Stimulated activated CD4-positive, alpha-beta T cell treated with anti-CD3 and anti-CD28 coated beads, Interleukin-12 subunit alpha, Interleukin-12 subunit beta, amount 100 ng/mL, for 24 hours (primary cell): Measurements from ENCODE around the gene RBM8A.

Experiments
- DNase-seq, 2 experiments: peaks; one replicate each; pipeline ENCODE4 v3.0.0-alpha.2; 2020; ENCODE audit warnings: low read depth in 2 of 2

The RBM8A gene

DNA sequence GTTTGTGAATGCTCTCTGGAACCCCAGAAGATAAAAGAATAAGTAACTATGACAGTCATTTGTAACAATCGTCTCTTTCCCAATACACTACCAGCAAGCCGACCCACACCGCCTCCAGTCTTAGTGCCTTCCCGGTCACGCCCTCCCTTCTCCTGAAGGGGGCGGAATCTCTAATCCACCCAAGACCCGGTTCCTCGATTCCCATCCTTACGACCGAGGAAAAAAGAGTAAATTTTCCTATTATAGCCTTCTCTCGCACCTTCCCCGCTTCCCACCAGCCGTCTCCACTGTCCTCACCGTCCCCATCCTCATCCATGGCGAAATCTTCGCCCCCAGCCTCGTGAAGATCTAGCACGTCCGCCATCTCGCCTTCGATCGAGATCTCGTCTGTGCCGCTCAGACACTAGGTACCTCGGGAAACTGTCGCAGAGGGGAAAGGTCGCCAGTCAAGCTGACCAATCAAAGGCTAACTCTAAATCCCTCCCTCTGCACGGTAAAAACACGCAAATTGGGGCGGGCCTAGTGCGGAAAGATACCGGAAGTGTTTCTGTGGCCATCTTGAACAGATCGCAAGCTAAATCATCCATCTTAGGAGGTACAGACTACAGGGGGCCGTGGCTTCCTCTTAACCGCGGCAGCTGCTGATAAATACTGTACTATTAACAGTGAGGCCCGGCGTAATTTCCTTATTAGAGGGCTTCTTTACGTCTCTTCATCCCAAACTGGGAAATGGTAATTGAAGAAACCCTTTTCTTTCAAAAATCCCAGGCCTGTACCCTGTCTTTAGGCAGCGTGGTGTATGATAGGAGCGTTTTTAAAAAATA lies at the start of gene RBM8A:
Gene RBM8A (minus strand): TSS at position 422 of the 824 bp plus-strand sequence. CDS start 58 bp downstream, at position 364.
- DNase-seq: peak; percentile 88 to 91

DNA sequence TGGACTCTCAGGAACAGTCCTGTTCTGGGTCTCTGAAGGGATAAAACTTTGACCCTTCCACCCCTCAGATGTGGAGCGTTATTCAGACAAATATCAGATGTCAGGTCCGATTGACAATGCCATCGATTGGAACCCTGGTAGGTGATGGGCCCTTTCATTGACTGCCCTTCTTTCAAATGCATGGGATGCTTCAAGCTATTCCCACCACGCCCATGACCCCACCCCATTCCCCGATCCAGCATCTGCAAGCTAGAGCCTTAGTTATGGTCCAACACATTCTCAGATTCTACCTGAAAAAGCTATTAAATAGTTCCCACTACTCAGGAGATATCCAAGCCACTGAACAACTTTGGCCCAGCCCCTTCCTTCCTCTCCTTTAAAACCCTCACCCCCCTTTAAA lies 49.7 kb upstream of the RBM8A start:
- no peak for DNase-seq

DNA sequence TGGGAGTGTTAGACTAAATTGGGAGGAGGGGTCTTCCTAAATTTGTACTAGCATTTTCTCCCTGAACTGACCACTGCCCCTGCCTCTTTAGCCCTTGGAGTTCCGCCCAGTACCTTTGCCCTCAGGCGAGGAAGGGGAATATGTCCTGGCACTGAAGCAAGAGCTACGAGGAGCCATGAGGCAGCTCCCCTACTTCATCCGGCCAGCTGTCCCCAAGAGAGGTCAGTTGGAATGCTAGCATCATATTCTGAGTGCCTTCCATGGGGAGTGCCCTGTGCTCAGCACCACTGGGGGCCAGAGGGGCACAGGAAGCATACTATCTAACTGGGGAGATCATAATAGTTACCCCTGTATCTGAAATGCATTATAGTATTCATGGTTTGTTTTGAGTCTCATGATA lies 47.9 kb upstream of the RBM8A start:
- DNase-seq: no peak

DNA sequence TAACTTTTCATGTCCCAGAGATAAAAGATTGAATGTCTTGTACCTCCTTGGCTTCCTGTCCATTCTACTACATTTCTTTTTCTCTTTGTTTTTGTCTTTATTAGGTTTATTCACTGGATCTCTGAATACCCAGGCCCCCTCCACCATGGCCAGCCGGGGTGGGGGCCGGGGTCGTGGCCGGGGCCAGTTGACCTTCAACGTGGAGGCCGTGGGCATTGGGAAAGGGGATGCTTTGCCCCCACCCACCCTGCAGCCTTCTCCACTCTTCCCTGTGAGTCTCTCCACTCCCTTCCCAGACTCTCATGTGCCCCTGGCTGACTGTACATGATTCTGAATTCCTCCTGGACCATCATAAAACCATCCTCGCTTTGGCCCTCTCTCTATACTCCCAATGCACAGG lies 47.4 kb upstream of the RBM8A start:
- DNase-seq: no peak

DNA sequence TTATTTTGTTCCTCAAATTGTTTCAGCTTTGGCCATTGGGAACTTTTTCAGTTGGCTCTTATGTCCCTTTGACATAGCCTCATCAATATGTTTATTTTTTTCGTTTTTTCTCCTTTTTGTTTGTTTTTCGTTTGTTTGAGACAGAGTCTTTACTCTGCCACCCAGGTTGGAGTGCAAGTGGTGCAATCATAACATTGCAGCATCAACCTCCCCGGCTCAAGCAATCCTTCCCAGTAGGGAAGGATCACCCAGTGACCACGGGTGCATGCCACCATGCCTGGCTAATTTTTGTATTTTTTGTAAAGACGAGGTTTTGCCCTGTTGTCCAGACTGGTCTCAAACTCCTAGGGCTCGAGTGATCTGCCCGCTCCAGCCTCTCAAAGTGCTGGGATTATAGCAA lies 45.3 kb upstream of the RBM8A start:
- DNase-seq: no peak

DNA sequence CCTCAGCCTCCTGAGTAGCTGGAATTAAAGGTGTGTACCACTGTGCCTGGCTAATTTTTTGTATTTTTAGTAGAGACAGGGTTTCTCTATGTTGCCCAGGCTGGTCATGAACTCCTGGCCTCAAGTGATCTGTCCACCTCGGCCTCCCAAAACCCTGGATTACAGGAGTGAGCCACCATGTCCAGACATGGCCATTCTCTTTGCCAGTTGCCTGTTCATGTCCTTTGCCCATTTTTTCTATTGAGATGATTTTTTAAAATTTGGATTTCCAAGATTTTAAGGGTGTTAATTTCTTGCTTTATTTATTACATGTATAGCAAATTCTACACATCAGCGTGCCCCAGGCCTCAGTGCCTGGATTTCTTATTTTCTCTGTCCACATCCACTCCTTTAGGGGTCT lies 40.0 kb upstream of the RBM8A start:
- DNase-seq: no peak

DNA sequence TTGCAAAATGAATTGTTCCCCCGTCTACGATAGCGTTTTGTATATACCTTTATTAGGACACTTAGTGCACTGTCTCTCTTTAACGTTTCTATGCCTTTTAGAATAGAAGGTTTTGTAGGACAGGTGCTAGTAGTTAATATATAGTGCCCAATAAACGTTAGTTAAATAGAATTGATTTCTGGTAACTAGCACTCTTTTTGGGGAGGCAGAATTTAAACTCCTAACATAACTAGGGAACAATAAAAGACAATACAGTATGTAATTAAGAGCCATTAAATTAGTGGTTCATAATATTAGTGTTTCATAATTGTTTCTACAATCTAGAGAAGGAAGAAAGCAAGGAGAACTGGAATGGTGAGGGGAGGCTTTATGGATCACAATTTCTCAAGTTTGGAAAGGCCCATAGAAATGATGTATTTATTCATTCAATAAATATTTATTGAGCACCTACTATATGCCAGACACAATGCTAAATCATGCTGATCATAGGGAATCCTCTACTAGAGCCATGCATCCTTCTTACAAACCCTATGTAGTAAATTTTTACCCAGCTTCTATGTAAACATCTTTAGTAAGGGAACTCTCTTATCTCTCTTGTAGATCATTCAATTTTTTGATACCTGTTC lies 37.9 kb upstream of the RBM8A start:
- DNase-seq: no peak

DNA sequence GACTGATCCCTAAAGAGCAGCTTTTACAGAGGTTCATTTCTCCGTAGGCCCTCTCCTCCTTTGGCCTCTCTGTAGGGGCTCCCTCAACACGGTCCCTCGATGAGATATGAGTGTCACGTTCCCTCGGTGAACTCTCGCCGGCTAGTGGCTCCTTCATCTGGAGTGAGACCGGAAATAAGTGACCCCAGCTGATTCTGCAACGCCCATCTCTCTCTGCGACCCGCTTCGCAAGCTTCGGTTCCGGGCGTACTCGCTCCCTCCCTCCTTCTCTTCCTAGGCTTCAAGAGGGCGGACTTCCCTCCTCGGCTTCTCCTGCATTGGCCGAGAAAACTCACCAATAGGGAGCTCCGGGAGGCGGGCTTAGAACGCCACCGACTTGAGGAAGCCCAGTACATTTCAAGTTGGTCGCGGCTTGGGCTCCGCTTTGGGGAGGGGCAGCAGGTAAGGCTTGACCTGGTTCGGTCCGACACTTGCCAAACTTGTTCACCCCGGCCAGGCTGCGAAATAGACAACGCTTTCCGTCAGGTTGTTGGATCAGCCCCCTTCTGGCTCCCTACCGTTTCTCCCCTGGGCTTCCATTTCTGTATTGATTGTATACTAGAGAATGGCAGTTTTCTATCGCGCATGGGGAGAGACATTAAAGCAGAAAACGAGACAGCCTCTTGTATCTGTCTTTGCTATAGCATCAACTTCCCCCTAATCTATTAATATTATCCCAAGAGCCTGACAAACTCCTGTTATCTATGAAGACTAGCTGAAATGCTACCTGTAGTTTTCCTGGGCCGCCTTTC lies 37.2 kb upstream of the RBM8A start, which contains the start of the genes ANKRD34A and POLR3GL:
Gene ANKRD34A (minus strand): TSS at position 248 of the 791 bp plus-strand sequence. CDS start 2,816 bp downstream, outside the sequence.
Gene POLR3GL (plus strand): TSS at position 363 of the 791 bp plus-strand sequence. CDS start 10,176 bp downstream, outside the sequence.
- peak; percentile 82 to 93 for DNase-seq

DNA sequence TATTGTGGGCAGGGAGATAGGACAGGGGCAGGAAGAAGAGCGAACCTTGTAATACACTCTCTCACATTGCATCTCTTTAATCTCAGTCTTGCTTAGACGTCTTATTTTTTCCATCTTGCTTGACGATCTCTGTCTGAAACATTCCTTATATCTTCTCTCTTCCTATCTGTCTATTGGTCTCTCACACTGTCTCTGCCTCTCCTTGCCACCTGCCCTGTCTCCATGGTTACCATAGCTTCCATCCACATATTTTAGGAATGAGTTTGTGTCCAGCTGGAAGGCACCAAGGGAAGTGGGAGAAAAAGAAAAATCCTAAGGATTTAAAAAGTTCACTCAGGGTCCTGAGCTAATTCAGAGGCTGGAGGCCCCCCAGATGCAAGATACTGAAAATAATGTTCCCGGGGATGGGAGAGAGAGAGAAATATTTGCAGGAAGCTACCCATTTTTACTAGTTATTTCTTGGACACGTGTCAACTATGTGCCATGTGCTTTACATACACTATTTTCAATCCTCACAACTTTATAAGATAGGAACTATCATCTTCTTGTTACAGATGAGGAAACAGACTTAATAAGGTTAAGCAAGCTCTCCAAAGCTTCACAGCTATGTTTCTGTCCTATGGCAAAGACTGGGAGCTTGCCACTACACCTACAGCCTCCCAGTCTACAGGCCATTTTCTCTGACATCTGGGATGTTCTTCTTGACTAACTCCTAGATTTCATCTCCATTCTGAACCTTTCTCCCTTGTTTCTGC lies 36.2 kb upstream of the RBM8A start:
- no peak for DNase-seq

DNA sequence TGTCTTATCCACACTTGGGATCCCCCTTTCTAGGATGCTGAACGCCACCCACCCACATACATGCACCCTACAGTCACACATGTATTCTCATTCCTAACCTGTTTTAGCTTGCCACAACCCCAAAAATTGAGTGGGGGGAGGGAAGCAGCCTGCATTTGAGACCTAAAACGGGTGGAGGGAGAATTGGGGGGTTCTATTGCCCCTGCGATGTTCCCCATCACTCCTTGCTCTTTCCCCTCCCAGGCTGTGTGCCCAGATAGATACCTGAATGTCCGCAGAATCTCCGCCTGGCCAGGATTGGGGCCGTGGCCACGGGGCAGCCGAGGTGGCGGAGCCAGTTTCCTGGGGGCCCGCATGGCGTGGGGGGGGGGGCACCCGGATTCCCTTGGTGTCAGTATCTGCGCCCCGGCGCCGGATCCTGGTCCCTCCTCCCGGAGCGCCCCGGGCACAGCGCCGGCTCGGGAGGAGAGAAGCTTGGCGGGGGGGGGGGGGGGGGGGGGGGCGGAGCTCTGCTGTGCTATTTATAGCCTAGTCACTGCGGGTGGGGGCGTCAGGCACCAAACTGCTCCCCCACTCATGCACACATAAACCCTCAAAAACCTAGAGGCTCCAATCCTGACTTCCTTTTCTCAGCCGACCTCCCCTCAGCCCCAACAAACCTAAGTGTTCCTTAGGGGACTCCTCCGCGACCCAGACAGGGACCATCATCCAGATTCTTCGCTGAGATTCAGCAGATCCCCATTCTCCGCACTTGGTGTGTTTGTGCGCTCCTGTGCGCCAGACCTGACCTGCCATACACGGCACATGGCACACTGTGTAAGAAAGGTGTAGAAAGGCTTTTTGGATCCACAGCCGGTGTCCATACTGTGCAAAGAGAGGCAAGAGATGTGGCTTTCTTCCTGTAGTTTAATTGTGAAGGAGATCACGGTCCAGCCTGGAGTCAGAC lies 35.1 kb upstream of the RBM8A start:
- DNase-seq: no peak

DNA sequence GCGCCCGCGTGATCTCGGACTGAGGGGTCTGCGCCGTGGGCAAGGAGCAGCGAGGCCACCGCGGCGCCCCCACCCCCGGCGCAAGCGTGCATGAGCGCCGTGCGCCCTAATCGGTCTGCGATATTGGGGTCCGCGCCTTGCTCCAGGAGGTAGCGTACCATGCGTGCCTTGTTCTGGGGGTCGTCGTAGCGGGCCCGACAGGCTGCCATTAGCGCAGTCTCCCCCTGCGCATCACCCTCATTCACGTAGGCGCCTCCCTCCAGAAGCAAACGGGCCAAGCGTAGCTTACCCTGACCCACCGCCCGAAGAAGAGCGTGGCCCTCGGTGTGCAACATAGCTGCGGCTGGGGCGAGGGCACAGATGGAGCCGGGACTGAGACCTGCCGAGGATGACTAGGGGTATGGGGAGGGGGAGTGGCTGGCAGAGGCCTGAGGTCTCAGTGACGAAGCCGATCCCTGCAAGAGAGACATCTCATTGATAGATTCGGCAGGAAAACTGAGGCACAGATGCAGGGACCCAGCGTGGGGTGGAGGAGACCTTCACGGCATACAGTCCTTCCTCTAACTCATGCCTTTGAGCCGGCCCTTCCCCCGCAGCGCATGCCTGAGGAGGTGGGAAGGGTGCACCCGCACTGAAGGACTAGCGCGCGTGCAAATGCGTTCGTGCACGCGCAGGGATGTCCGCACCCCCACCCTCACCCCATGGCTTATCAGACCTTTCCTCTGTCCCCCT lies 34.3 kb upstream of the RBM8A start:
- peak; percentile 47 to 59 for DNase-seq

DNA sequence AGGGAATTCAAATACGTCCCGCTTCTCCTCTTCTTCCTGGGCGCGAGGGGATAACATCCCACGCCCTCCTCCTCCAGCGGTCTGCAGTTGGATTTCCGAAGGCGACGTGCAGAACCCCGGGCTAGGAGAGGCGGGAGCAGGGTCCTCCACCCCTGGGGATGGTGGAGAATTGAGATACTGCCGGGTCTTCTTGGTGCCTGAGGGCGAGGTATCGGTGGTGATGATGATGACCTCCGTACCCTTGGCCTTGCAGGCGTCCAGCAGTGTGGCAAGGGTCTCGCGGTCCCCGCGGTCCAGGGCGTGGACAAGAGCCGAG lies 33.8 kb upstream of the RBM8A start:
- DNase-seq: no peak

DNA sequence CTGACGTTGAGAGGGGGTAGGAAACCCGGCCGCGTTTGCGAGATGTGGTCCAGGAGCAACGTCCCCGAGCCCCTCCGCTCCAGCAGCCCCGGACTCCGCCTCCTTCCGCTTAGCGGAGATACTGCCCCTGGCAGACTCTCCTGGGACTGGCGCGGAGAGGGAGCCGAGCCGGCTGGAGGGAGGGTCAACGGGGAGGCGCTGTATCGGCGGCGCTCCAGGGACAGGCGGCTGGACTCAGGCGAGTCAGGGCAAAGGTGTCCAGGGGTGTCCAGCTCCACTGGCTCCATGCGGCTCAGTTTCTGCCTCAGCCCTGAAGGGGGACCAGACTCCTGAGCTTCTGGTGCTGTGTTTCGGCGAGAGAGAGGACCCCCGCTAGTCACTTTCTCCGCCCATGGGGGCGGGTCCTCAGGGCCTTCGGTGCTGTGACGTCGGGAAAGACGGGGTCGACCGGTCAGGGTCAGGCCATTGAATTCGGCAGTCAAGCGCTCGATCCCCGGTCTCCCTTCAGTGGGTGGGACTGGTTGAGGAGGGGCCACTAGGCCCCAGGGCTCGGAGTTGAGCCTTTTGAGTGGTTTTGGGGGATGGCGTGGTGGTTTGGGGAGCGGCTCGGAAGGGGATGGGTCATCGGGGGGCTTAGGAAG lies 33.3 kb upstream of the RBM8A start:
- DNase-seq: no peak

DNA sequence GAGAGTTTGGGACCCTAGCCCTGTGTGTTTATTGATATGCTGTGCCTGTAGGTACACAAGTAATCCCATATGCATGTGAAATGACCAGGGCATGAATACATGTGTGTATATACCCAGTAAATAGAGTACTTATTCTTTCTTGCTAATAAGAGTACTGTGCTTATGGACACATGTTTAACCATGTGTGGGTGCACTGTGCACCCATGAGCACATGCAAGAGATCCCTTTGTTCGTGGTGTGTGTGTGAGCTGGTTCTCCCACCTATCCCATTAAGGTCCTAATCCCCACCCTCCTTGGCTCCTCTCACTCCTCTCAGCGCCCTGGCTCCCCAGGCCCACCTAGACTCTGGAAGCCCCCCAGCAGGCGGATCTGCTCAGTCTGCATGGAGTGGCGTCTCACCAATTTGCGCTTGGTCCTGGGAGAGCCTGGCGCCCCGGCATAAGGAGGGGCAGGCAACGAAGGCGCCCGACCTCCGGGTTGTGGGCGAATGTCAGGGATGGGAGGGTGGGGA lies 32.7 kb upstream of the RBM8A start:
- no peak for DNase-seq

DNA sequence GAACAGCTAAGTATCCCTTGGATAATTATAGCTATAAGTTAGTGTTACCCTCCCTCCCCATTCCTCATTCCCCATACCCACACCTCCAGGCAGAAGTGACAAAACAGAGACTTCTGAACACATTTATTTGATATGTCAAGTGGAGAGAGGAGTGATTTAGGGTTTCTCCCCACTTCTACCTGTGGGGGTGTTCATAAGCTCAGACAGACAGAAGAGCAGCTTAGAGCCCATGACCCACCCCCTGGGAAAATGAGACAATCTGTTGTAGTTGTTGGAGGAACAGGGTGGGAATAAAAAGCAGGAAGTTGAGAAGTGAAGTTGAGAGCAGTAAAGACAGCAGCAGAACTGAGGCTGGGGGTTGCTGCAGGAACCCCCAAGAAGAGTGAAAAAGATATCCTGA lies 32.0 kb upstream of the RBM8A start:
- DNase-seq: no peak

DNA sequence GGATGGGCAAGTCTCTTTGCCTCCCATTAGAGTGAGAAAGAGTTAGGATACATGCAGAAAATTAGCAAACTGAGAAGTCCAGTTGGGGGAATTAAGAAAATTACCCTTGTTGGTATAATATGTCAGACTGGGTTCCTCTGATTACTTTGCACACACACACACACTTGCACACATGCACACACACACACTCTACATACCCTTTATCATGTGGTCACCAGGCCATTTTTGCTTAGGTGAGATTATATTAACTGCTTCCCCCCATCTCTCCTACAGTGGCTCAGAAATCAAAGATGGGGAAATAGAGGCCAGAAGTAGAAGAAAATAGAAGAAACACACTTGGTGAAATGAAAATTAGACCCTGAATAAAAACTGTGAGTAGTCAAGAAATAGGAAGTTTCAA lies 31.4 kb upstream of the RBM8A start:
- no peak for DNase-seq

DNA sequence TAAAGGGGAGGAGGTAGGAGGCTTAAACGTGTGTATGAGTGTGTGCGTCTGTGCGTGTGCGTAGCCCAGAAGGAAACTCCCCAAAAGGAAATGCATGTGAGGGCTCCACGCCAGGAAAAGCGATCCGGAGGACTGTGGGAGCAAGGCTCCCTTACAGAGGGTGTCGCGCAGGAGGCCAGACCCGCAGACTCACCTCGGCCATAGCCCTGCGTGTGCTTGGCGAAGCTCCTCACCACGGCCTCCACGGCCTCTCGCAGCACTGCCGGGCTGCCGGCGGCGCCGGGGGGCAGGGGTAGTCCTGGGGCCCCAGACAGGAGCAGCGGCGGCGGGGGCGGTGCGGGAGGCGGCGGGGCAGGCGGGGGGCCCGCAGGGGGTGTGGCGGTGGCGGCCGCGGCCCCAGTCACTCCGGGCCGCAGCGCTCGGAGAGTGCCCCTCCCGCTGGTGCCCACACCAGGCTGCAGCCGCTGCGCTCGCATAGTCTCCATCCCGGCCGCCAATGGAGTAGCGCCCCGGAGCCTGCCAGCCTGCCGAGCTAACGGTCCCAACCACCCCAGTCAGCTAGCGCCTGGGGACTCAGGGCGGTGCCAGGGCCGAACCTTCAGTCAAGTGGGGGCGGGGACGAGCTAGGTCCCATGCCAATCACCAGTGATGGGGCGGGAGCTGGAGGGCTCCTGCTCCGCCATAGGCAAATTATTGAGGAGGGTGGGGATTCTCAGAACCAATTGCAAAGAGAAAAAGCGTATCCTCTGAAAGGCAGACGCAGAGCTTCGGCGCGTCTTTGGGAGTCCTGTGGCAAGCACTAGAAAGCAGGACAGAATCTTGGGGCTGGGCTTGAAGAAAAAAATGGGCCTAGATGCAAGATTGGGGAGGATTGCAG lies 30.4 kb upstream of the RBM8A start, which contains the start of gene LIX1L:
Gene LIX1L (minus strand): TSS at position 575 of the 877 bp plus-strand sequence. CDS start 90 bp downstream, at position 485.
- DNase-seq: peak; percentile 87 to 95
